IPS-NIHi11 (cell line): ENCODE measurements around the gene KMT2A.
"Not testable (repeated sequence)": the region's sequence is repeated elsewhere in the genome, so short reads cannot be mapped to it uniquely, and the experiment has no call there.

Experiments used
- DNase-seq: peaks from one replicate; pipeline ENCODE4 v3.0.0; 2012; ENCODE audit warnings: mixed read lengths, low spot score

Gene KMT2A

DNA sequence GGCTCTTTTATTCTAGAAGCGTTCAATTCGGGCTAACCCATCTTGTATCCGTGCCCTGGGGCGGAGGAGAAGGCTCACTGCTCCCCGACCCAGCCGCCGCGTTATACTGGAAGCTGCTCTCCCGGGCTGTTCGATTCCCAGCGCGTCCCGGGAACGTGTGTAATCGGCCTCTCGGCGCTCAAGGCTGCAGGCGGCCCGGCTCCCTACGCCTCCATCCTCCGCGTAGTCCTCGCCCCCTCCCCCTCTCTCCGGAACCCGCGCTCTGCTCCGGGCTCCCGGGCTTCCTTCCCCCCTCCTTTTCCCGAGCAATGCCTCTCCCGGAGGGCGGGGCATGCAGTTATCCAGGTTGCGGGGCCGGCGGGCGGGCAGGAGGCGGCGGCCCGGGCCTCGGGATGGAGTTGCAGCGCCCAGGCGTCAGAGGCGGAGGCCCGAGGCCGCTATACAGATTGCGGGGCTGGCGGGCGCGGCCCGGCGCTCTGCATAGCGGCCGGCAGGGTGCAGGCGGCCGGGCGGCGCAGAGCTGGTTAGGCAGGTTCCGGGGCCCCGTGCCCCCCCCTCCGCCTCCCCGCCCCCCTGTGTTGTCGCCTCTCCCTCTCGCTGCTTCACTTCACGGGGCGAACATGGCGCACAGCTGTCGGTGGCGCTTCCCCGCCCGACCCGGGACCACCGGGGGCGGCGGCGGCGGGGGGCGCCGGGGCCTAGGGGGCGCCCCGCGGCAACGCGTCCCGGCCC, at the start of gene KMT2A:
KMT2A (plus strand) TSS at position 600 of the 732 bp plus-strand sequence; CDS start at position 621, 21 bp downstream.
- peak; percentile 91 for DNase-seq

DNA sequence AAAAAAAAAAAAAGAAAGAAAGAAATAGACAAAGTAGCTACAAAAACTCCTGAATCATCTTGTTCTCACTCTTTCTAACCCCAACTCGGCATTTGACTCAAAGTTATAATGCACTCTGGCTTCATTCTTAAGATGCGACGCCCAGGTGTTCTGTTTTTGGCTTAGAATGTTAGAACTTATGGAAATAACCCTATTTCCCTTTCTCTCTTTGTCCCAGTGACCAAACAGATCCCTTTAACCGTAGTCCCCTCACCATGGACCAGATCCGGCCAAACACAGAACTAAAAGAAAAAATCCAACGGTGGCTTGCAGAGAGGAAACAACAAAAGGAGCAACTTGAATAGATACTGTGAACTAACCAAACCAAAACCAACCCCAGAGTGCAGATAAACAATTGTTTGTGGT, 40.2 kb upstream of the KMT2A start:
- DNase-seq = no peak

DNA sequence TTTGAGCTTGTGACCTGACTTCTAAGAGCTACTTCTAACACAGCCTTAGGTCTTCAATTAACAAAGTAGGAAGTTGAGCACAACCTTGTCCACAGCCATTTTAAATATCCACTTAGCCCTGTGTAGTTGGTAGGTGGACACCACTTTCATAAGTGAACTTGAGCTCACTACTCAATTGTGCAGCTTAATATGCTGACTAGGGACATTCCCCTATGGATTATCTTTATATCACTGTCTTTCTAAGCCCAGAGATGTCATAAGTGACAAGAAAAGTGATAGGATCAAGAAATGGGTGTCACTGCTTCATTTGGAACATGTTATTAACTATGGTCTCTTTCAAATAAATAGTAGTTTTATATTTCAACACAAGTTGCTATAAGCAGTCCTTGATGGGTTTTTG, 38.8 kb upstream of the KMT2A start:
- DNase-seq = no peak

- DNase-seq = no peak
These were observed 37.3 kb upstream of the KMT2A start for GRCh38 chr11:118398791-118399559.

DNA sequence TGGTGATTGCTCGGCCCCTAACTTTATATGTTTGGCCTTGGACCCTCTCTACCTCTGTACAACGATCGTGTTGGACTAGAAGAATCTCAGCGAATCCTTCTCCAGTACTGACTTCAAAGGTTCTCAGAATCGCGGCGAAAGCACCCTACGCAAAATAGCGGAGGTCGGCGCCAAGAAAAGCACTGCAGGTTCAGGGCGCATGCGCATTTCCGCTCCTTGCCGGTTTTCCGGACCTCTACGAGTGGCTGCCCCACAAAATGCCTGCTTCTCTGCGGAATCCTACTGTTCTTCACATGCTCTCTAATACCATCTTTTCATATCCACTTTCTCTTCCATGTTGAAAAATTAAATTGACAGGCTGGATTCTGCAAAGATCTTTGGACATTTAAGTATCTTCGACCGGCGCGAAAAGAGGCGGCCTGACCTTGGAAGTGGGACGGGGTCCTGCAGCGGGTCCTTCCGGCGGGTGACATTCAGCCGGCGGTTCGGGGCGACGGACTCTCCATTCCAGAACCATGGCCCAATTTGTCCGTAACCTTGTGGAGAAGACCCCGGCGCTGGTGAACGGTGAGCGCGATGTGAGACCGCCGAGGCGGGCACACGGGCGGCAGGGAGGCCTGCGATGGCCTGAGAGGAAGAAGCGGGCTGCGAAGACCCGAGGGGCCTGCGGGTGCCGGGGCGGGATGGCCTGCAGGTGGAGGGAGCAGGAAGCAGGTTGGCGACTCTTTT, 35.0 kb upstream of the KMT2A start, which contains the start of gene ATP5MG:
ATP5MG (plus strand) TSS at position 456 of the 729 bp plus-strand sequence; CDS start at position 516, 60 bp downstream.
- peak; percentile 90 for DNase-seq

DNA sequence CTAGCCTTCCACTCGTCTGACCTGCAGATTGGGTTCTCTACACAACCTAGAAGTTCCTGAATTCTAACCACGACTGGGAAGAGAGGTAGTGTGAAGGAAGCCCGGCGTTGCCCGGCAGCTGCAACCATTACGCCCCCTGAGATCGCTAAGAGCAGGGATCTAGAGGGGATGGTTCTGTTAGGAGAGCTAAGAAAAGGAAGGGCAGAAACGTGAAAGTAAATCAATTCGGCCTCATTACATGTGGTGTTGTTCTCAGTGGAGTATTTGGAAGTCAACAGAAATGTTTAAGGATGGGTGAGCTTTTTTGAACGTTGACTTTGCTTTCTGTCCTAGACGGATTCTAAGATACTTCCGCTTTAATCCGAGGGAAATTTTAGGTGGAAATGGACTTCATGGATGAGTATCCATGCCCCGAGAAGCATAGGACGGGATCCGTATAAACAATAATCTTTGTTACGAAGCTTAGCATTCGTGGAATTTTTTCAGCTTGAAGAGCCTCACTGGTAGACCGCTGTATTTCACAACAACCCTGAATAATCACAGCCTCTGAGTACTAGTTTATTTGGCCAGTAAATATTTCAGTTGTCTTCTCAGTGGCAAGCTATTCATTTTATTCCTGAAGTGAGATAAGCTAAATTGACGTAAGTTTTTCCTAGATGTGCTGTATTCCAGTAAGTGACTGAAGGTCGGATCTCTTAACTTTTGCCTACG, 34.3 kb upstream of the KMT2A start:
- no peak for DNase-seq

- DNase-seq = not testable (repeated sequence)
These were observed 33.7 kb upstream of the KMT2A start for GRCh38 chr11:118402594-118402993.

- DNase-seq = no peak
These were observed 29.6 kb upstream of the KMT2A start for GRCh38 chr11:118406599-118407166.

GRCh38 chr11:118410055-118410745, 26.1 kb upstream of the KMT2A start:
- DNase-seq = no peak

DNA sequence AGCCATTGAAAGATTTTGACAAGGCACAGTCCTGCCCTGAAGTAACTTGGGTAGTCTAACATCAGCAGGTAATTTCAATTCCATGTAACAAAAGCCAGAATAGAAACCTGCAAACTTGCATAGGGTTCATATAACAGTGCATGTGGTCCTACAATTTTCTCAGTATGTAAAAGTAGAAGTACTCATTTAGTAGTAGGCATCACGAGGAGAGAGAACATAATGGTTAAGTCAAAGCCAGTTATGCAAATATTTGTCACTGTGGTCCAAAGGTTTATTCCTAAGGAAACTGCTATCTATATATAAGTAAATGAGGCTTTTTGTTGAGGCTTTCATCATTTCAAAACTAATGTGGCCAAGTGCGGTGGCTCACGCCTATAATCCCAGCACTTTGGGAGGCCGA, 24.8 kb upstream of the KMT2A start:
- DNase-seq = no peak

DNA sequence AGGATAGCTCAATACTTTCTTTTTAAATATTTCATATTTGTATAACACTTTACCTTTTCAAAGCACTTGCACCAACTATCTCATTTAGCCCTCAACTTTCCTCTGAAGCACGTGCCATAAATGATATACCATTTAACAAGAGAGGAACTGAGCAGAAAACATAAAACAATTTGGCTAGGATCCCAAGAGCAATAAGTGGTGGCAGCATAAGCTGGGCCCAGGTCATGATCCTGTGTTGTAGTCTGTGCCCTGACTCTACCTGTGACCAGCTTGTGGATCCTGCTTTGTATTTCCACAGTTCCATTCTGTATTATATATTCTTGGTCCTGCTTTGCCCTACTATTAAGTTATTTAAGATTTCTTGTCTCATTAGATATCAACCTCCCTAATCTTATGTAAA, 23.4 kb upstream of the KMT2A start:
- DNase-seq = no peak

DNA sequence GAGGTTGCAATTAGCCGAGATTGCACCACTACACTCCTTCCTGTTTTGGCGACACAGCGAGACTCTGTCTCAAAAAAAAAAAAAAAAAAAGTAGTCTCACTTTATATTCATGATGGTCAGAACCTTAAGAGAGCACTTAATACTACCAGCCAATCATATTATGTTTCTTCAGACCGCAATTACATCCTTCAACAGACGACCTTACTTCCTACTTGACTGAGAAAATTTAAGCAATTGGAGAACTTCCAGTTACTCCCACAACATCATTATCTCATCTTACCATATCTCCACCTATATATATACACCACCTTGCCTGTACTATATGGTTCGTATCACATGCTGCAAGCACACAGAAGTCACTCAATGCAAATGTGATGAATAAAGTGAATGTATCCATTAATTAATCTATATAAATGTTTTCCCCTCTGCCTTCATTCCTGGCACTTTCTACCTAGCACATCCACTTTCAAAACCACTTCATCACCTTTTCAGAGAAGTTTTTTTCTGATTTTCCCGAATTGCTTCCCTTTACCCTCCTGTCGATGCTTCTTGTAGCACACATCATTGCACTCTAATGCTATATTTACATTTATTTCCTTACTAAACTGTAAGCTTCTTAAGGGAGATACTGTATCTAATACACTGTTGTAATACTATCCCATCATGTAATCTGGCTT, 21.1 kb upstream of the KMT2A start:
- DNase-seq = no peak

- peak; percentile 58 for DNase-seq
These were observed 20.6 kb upstream of the KMT2A start for GRCh38 chr11:118415739-118416068.

DNA sequence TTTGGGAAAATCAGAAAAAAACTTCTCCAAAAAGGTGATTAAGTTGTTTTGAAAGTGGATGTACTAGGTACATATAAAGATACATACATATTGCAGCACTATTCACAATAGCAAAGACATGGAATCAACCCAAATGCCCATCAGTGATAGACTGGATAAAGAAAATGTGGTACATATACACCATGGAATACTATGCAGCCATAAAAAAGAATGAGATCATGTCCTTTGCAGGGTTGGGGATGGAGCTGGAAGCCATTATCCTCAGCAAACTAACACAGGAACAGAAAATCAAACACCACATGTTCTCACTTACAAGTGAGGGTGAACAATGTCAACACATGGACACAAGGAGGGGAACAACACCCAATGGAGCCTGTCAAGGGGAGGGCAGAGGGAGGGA, 19.4 kb upstream of the KMT2A start:
- DNase-seq = not testable (repeated sequence)

- DNase-seq = no peak
These were observed 18.5 kb upstream of the KMT2A start for GRCh38 chr11:118417801-118418200.

DNA sequence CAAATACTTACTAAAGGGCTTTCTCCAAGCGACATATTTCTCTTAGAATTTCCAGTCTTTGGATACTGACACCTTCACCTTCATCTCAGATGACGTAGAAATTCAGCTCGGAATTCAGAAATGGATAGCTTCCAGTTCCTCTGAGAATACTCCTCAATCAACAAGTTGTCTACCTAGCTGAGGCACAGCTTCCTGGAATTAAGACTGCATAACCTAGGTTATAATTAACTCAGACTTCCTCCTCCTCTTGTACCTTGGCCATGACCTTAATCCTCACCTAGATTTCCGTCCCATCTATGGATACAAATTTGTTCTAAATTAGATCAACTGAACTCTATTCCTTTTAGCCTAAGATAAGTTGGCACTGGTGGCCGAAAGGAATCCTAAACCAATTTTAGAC, 17.5 kb upstream of the KMT2A start:
- DNase-seq = no peak

GRCh38 chr11:118427707-118428106, 8.6 kb upstream of the KMT2A start:
- DNase-seq = no peak

DNA sequence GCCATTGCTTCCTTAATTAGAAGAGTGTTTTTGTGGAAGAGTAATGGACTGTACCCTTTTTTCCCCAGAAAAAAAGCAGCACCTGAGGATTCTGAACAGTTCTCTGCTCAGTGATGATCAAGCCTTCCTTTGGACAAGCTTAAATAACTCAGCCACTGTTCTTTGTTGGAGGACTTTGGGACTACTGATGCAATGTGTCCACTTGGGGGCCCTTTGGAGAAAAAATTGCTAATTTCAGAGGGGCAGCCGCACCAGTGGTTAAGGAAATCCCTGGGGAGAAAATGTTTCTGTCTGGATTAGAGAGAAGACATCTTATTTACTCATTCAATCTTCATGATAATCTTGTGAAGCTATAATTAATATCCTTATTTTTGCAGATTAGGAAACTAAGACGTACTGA, 5.3 kb upstream of the KMT2A start:
- no peak for DNase-seq

GRCh38 chr11:118434123-118434552, 2.2 kb upstream of the KMT2A start:
- DNase-seq = no peak

DNA sequence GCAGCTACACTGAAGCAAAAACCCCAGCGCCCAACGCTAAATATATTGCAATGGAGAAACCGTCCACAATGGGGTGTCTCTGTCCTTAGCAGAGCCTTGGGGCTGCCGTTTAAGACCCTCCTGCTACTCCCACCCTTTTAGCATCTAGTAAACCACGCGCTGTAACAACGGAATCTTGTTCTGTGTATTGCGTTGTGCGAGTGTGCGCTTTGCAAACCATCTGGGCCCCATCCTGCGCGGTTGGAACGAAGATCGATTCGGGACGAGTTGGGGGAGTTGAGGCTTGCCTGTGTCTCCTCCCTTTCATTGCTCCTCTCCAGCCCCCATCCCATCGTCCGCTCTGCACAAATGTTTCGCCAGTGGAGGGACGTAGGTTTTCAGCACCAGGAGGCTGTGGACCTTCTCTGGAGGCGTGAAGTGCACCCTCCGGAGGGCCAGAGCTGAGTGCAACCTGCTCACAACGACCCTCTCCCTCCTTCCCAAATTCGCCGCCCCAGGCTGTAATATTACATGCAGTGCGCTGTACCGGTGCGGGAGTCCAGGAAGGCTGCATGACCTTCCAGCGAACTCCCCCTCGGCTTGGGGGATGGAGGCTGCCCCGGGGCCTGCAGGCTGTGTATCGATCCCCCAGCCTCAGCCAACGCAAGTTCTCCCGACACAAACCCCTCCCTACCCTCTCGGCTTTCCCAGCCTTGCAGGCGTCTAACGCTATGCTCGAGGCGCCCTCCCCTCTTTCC, 1.6 kb upstream of the KMT2A start:
- DNase-seq = peak; percentile 47
